ENCODE measurements around the gene GNG2.
"Not testable (repeated sequence)": the region's sequence is repeated elsewhere in the genome, so short reads cannot be mapped to it uniquely, and the experiment has no call there.

The GNG2 gene

DNA sequence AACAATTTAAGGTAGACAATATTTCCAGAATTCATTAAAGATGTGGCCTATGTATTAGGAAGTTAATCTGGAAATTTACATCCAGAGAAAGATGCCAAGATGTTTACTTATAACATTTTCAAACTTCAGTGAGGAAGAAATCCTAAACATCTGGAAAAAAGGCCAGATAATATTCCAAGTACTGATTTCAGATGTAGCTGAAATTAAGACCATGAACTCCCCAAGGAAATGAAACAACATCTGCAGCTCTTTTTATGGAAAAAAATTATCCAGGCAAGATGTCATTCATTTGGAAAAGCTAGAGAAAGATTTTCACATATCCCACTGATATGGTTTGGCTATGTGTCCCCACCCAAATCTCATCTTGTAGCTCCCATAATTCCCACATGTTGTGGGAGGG, 35.0 kb downstream of the GNG2 start:
- DNase-seq, result no peak

DNA sequence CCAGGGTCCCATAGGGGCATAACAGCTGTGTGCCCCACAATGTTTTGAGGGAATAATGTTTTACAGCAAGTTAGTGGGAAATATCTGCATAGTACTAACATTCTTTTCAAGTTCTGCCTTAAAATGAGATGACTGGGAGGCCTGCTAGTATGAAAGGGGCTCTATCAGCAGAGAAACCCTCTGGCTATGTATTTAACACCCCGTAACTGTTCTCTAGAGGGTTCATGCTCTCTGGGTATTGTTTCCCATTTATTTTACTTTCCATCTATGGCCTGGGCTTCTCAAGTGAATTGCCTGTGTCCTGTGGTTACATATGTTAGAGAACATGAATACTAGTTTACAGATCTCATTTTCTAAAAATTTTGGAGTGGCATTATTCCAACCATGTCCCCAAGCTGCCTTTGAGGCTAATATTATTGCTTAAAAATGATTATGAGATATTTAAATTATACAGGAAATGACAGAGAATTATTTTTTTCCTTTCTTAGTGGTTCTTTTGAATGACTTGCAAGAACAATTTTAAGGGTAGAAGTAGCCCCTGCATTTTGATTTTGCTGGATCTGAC, 37.5 kb downstream of the GNG2 start:
- no peak for DNase-seq

DNA sequence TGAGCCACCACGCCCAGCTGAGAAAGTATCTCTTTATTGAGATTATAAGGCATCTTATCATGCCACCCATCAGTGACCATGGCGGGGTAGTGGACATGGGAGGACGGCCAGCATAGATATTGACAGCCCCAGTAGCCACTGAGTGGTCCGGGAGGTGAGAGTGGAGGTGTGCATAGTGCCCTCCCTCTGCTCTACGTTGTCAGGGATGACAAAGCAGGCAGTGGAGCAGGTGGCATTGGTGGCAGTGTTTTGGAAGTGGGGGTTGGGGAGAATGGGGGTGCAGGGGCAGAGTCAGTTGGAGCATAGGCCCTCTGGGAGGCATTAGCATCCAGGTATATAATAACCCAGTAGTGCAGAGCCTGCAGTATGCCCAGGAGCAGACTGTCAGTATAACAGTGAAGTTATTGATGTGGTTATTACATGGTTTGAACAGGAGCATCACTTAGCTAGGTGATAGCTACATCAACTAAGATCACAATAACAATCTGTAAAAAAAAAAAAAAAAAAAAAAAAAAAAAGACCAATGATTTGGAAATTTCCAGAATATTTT, 41.1 kb downstream of the GNG2 start:
- no peak for DNase-seq

DNA sequence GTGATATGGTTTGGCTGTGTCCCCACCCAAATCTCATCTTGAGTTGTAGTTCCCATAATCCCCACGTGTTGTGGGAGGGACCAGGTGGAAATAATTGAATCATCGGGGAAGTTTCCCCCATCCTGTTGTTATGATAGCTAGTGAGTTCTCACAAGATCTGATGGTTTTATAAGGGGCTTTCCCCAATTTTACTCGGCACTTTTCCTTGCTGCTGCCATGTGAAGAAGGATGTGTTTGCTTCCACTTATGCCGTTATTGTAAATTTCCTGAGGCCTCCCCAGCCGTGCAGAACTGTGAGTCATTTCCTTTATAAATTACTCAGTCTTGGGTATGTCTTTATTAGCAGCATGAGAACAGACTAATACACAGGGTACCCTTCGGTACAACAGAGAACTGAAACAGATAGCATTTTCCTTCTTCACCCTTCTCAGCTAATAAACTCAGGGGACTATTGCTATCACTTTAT, 45.3 kb downstream of the GNG2 start:
- not testable (repeated sequence) for DNase-seq

DNA sequence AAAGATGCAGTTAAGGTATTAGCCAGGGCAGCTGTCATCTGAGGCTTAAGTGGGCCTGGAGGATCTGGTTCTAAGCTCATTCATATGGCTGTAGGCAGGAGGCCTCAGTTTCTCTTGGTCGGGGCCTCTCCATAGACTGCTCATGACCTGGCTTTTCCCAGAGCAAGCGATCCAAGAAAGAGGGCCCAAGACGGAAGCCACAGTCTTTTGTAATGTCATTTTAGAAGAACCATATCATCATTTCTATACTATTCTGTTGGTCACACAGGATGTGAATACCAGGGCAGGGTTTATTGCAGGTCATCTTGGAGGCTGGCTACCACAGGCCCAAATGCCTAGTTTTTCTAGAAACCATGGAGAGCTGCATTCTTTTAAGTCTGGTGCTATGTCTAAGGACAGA, 47.7 kb downstream of the GNG2 start:
- DNase-seq, result no peak

DNA sequence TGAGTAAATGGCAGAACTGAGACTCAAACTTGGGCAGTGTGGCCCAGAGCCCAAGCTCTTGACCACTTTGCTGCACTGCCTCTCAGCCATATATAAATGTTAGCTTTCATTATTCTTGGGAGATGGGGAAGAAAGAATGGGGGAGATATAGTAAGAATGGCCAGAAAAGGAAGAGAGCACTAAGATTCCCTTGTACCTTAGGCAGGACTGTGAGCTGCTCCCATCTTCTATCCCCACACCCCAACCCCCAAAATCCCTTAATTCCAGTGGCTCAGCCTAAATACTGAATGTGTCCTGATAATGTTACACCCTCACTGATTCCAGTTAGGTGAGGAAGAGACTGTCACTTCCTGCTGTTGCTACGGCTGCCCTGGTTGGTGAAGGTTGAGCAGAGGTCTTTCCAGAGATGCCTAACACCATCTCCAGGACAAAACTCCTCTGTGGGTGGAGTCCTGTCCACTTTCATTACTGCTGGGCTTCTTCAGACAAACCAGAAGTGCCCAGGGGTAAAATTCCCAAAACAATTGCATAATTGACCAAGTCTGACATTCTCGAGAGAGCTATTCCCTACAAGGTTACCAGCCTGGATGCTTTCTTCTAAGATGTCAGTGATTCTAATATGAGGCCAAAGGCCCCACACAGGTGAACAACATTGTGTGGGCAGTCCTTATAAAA, 51.8 kb downstream of the GNG2 start:
- no peak for DNase-seq

DNA sequence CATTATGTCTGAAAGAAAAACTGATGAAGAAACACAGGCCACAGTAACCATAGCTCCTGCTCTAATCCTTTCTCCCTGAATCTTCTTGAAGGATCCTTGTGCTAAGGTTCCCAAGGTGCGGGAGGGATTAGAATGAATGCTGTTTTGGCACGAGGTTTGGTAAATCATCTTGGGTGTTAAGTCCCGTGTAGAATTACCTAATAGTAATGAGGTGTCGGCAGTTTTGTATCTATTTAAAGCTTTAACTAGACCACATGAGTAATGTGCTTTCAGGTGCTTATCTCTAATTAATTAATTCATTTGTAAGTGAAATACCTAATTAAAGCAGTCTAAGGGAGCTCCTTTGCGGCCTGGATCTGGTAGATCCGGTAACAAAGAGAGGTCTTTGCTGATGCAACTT, 53.9 kb downstream of the GNG2 start:
- no peak for DNase-seq

DNA sequence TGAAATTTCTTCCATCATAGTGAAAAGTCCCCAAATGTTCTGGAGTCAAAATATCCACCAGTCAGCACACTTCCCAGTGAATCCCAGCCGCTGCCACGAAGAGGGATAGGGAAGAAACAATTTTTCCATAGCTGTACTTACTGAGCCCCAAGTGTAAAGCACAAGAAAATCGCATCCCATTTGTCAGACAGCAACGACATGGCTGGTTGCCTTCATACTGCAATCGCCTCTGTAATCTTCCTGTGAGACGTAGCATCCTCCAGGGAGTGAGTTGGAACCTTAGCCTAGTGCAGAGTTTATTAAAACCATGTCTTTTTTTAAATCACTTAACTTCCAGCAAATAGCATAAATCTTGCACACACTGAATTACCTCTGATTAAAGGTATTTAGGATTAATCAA, 56.8 kb downstream of the GNG2 start:
- DNase-seq, result no peak

DNA sequence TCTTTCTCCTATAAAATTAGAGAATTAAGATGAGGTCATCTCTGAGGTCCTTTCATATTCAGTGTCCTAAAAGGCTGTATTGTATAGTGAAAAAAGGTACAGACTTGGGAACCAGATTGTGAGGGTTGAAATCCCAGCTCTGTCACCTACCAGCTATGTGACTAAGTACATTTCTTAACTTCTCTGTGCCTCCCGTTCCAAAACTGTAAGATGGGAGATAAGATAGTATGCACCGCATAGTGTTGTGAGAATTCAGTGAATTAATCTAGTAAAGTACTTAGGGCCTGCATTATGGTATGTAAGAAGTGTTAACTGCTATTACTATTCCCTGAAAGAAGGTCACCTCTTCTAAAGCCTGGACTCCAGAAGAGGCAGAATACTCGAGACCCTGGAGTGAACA, 60.6 kb downstream of the GNG2 start:
- no peak for DNase-seq

DNA sequence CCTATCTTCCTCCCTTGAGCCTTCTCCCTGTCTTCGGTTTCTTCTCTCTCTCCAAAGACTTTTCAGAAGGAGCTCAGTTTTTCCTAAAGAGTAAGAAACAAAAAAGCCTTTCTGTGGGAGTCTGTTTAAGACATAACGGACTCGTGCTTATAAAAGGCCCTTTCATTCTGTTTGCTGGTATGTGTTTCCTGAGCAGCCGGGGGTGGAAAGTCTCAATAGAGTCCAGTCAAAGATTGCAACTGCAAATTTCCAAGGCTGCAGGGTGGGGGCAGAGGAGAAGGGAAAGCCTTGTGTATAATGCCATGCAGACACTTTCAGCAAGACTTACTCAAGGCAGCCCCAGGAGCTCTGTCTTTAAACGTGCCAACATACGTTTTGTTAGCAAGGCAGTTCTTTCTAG, 62.2 kb downstream of the GNG2 start:
- DNase-seq, result no peak

DNA sequence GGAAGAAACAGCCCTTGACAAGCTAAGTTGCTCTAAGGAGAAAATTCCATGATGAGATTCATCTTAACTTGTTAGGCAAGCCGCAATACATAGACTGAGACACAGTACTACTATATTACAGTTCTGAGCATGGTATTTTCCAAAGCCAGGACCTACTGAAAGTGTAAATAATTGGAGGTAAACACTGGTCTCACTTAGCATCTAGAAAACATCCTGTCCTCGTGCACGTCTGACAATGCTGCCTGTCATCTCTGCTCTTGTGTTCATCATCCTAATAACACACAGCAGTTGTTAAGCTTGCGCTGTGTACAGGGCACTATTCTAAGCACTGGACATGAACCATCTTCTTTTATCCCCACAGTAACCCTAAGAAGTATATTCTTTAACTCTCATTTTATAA, 64.2 kb downstream of the GNG2 start:
- no peak for DNase-seq

DNA sequence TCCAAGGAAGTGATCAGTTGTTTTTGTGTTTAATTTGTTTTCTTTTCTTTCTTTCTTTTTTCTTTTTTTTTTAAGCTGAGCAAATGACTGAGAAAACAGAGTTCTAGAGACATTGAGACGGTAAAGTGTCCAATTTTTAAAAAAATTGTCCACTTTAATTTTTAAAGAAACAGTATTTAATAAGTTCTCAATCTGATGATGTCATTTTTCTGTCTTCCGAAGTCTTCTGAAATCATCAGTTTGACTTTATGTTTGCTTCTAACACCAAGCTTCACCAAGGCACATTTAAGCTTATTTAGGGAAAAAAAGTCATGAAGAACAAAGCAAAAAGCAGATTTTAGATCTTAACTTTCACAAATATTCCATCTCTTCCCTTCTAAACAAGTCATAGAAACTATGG, 65.6 kb downstream of the GNG2 start:
- no peak for DNase-seq

DNA sequence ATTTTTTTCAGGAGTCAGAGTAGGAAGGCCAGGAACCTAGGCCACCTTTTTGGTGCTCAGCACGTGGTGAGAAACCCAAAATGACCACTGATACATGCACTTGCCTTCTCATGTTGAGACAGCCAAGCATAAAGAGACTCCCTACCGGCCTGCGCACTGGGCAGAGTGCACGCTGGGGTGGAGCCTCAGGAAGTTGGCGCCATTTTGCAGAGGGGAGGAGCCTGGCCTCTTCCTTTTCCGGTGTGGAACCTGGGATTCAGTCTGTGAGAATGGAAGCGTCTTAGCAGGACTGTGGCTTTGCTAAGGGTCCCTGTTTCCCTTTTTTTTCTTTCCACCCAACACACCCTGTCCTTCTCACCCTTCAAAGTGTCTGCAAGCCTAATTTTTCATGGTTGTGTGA, 66.0 kb downstream of the GNG2 start:
- no peak for DNase-seq

DNA sequence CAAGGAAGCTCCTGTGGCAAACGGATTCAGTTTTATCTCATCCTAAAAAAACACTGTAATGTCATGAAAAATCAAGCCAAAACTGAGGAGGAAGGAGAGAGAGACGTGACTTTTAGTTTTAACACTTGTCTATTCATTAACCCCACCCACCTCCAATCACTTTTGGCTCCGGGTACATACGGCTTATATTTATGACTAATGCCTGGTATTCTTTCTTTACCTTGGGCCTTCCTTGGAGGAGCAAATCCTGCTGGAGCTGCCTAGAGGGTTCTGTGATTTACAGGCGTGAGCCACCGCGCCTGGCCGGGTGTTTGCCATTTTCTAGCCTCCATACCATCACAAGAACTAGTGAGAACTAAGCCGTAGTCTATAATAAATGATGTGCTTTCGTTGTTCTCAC, 68.2 kb downstream of the GNG2 start:
- no peak for DNase-seq

DNA sequence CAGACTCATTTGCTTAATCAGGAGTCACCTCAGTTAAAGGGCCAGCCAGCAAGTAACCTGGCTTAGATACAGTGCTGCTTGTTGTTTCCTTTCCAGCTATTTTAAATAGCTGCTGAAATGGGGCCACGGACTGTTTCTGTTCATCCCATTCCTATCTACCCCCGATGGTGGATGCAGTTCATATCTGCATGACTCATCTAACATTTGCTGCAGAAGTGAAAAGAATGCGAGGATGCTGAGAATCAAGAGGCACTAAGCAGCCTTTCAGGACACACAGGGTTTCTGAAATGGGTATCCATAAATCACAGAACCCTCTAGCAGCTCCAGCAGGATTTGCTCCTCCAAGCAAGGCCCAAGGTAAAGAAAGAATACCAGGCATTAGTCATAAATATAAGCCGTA, 68.8 kb downstream of the GNG2 start:
- no peak for DNase-seq

DNA sequence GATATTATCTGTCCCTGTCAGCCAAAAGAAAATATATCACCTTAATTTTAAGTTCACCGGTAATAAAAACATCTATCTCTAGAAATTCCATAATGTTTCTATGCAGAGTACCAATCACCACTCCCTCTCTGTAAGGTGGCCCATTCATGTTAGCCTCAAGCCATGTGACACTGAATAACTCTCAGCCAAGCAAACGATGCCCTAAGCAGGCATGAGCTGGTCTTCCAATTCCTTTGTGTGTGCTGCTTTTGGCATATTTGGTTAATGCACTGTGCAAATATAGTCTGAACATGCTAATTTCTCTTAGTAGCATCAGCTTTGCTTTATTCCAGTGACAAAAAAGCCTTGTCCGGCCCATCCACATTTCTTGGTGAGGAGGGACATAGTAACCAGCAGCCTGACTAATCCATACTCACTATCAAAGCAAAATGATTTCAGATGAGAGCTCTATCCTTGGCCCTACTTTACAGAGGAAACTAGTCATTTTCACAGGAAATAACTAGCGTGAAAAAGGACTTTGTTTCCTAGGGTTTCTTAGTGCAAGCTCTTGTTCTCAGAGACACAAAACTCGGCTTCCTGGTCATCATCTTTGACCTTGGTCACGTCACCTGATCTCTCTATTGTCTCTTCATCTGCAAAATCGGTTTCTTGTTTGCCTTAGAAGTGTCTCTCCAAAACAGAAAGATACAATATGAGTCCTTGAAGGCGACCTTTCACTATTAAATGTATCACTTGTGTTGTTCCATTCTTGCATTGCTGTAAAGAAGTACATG, 69.7 kb downstream of the GNG2 start:
- DNase-seq, result no peak

DNA sequence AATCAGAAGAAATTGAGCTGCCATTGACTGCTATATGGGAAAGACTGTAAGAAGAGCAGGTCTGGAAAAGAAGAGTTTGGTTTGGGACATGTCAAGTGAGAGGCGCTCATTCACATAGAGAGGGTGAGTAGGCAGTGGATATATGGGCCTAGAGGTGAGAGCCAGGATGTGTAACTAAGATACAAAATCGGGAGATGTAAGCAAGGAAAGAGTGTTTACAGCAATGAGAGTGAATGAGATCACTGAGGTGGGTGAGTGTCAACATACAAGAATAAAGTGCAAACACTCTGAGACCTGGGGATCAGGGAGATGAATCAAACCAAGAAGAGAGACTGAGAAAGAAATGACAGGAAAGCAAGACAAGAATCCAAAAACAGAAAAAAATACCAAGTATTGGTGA, 70.9 kb downstream of the GNG2 start:
- DNase-seq, result no peak

DNA sequence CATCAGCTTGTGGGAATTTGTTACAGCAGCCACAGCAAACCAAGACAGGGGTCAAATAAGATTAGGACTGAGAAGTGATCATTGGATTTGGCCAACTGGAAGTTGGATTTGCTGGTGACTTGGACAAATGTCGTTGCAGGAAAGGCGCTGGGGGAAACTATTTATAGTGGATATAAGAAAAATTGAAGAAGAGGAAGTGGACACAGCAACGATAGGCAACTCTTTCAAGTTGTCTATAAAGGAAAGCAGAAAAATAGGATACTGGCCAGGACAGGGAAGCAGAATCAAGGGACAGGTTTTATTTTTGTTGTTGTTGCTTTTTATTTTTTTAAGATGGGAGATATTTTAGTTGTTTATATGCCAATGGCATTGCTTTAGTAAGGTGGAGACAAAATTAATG, 72.8 kb downstream of the GNG2 start:
- DNase-seq, result no peak

DNA sequence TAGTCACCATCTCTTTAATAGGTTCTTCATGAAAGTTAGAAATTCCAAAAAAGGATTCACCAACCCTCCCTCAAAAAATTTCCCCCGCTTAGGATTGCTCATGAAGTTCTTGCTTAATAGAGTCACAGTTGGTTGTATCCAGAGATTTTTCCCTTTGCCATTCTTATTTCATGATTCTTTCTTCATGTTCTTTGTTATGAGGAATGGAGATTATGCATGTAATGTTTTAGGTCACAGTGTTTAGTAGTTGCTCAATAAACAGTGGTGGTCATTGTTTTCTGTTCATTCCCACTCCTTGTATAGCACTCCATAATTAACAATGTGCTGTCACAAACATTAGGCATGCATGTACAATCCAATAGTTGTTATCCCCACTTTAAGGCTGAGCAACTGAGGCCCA, 77.7 kb downstream of the GNG2 start:
- DNase-seq, result no peak

DNA sequence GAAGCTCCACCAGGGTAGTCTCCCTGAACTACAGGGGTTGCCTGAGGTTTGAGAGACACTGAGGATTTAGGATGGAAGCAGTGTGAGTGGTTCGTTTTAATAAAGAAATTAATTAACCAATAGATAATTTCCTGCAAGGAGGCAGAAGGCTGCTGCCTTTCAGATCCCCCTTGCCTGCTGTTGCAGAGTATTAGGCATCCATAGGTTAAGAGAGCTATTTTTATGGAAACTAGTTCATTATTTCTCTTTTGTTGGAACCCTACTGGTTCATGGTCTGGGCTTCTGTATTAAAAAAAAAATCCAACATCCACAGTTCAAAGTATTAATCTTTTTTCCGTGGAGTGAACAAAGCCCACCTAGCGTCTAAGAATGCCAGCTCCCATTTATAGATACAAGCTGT, 78.4 kb downstream of the GNG2 start:
- no peak for DNase-seq

DNA sequence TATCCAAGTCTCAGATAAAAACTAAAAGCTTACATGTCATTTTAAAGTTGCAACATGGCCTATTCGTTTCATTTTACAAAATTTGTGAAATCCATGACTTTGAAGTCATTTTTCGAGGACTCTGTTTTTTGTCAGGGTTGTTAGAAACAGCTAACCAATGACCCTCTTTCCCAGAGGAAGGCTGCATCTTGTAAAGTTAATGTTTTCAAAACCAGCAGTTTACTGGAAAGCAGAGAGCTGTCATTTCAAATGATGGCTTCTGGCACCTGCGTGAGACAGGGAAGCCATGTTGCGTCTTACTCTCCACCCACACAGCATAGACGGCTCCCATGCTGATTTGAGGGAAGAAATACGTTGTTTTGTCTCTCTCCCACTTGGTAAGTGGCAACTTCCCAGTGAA, 78.8 kb downstream of the GNG2 start:
- no peak for DNase-seq

DNA sequence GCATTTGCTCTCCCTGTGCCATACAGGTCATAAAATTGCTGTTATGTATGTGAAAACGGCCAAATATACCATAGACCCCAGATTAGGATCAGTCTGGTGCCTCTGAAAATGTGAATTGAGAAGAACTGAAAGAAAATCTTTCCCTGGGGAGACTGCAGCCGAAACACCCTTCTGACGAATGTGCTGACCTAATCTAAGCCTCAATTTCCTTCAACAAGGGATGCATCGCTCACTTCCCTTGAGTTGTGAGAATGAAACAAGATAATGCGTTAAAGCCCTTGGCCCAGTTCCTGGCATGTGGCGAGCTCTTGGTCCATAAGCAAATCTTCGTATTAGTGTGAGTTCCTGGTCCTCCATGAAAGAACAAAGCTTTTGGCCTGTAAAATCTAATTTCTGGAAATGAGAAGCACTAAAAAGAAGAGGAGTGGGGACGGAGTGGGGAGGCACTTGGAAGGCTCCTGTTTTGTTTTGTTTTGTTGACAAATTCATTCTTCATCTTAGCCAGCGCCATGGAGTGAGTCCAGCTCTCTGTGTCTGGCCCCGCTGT, 79.4 kb downstream of the GNG2 start:
- DNase-seq, result no peak

DNA sequence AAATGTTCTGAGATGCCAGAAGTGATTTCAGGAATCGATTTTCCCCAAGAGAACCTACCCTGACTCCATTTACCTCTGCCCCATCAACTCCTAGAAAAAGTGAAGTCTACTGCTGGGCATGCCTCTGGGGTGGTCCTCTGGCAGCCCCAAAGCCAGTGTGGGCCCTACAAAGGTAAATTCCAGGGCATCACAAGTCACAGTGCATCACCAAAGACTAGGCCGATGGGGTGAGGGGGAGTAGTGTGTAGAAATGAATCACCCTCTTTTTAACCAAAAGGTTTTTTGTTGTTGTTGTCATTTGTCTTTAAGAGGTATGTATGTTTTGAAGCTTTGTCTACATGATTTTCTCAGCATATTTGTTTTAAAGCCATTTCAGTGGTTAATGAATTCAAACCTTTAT, 82.6 kb downstream of the GNG2 start:
- DNase-seq, result no peak

DNA sequence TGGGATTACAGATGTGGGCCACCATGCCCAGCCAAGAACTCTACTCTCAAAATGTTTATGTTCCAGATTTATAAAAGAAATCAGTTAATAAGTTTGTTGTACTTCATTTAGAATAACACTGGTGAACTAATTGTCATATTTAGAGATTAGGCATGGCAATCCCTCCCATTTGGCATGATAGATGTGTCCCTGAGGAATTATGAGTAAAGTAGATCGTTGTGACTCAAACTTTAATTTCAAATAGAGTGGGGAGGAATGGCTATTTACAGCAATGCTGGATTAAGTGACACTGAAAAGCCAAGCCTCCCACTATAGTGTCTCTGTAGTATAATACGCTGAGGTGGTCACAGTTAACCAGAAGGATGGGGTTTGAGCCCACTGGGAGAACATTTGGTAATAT, 89.6 kb downstream of the GNG2 start:
- DNase-seq, result no peak
